RWPE1 (cell line): ENCODE measurements around the gene B9D2.

Source experiments
- CTCF ChIA-PET: fragments of 350-600 bp; sonication (Branson Sonifier 250); formaldehyde crosslinking; extraction: SDS; loops from one replicate; lab custom pipeline; 2021; lab: Yijun Ruan, JAX
- POLR2A ChIA-PET: fragments of 400-600 bp; formaldehyde crosslinking; extraction: SDS; loops from one replicate; lab custom pipeline; 2020; ENCODE audit warnings: antibody characterized with exemption; ENCODE audit not compliant: low non-redundant PET; lab: Yijun Ruan, JAX
- DNase-seq: peaks from one replicate; pipeline ENCODE4 v3.0.0; 2012; ENCODE audit warnings: low spot score
- H3K27ac ChIP-seq: fragments of 450-650 bp; 2 replicates; pipeline ENCODE4 v1.5.1; 2017
- CTCF ChIP-seq: fragments of 450-650 bp; conservative IDR thresholded peaks from 2 replicates; pipeline ENCODE4 v1.5.1; 2017; ENCODE audit warnings: low read depth, mild to moderate bottlenecking

B9D2 gene

DNA sequence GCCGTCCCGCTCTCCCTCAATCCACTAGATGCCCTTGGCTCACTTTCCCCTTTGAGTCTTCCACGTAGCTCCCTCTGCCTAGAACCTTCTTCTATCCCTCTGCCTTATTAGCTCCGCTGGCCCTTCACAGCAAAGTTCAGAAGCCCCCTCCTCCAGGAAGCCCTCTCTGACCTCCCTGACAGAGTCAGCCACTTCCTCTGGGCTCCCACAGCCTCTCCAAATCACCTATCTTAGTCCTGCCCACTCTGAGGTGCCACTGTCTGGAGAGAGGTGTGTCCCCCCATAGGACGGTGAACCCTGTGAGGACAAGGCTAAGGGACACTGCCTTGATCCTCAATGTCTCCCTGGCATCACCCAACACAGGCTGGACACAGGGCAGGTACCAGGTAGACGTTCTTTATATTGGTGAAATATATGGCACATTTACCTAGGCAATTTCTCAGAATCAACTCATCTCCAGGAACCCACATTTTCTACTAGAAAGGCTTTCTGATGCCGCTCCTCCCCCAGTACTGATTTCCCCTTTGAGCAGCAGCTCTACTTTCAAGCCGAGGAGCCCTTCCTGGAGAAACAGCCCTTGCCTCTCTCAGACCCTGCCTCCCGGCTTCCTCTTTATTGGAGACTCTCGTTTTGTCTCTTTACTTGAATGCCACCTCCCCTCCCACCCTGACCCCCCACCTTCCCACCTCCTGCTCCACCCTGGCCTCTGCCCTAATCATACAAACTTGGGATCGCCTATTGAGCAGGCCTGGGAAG, 6.8 kb downstream of the B9D2 start:
- POLR2A ChIA-PET, result no interaction called here
- CTCF ChIA-PET, result interaction anchor here (0.5 to 1.4 kb wide), 2 partner anchors 9 to 196 kb away, joined by 3 to 5 read pairs; no protein-coding TSS in a partner anchor
- peak overlapping the region; percentile 84 for H3K27ac ChIP-seq
- TF ChIP-seq CTCF, result no peak
- no peak for DNase-seq

DNA sequence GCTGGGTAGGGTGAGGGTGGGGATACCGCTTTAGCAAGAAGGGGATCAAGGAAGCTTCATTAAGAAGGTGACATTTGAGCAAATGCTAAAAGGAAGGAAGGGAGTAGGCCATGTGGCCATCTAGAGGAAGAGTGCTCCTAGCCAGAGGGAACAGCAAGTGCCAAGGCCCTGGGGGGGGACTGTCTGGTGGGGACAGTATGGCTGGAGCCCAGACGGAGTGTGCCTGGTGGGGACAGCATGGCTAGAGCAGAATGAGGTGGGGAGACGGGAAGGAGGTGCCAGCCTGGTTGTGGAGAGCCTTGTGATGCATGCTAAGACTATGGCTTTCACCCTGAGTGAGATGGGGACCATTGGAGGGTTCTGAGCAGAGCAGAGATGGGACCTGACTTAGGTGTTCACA, 8.1 kb downstream of the B9D2 start:
- ChIA-PET CTCF (interaction anchor here (0.6 to 1.5 kb wide), 4 partner anchors 10 to 84 kb away, joined by 3 to 5 read pairs (median 4); partner anchors contain the start of gene DMAC2), POLR2A (interaction anchor here (0.5 to 1.4 kb wide), 2 partner anchors 9 to 364 kb away, joined by 3 to 4 read pairs; no protein-coding TSS in a partner anchor)
- H3K27ac ChIP-seq, result peak overlapping the region; percentile 84
- no peak for DNase-seq
- TF ChIP-seq CTCF, result no peak

- TF ChIP-seq CTCF, result no peak
- ChIA-PET CTCF (interaction anchor here (0.6 to 1.5 kb wide), 5 partner anchors 12 to 197 kb away, joined by 3 to 5 read pairs (median 3); partner anchors contain the start of gene DMAC2), POLR2A (interaction anchor here (1.4 kb wide), 1 partner anchor 9 kb away, joined by 4 read pairs; no protein-coding TSS in a partner anchor)
- DNase-seq, result no peak
- peak overlapping the region; percentile 84 for H3K27ac ChIP-seq
Observed at GRCh38 chr19:41355035-41355434, 8.9 kb downstream of the B9D2 start.

DNA sequence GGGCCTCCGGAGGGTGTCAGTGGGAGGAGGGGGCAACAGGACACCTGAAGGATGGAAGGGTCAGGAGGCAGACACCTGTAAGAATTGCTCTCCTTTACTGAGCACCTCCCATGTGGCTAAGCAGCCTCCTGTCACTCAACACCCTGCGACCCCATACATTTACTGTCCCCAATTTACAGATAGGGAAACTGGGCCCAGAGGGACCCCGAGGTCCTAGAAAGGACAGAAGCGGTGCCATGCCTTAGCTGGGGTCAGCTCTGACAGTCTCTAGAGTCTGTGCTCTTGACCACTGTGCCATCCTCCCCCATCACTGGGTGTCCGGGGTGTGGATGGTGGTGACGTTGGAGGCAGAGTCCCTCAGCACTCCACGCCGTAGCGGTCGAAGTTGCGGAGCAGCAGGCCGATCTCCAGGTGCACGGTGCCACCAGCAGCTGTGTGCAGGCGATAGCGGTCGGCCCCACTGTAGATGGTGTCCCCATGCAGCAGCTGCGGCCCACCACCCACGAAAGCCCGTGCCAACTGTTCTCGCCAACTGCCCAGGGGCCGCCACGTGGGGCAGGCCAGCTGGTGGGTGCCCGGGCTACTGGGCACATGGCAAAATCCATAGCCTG, 9.5 kb downstream of the B9D2 start:
- H3K27ac ChIP-seq, result peak overlapping the region; percentile 84
- no peak for DNase-seq
- POLR2A ChIA-PET, result interaction anchor here (1.4 kb wide), 1 partner anchor 10 kb away, joined by 4 read pairs; no protein-coding TSS in a partner anchor
- peak; percentile 58 for TF ChIP-seq CTCF
- CTCF ChIA-PET, result interaction anchor here (0.6 to 1.5 kb wide), 3 partner anchors 26 to 196 kb away, joined by 3 to 5 read pairs (median 4); no protein-coding TSS in a partner anchor

DNA sequence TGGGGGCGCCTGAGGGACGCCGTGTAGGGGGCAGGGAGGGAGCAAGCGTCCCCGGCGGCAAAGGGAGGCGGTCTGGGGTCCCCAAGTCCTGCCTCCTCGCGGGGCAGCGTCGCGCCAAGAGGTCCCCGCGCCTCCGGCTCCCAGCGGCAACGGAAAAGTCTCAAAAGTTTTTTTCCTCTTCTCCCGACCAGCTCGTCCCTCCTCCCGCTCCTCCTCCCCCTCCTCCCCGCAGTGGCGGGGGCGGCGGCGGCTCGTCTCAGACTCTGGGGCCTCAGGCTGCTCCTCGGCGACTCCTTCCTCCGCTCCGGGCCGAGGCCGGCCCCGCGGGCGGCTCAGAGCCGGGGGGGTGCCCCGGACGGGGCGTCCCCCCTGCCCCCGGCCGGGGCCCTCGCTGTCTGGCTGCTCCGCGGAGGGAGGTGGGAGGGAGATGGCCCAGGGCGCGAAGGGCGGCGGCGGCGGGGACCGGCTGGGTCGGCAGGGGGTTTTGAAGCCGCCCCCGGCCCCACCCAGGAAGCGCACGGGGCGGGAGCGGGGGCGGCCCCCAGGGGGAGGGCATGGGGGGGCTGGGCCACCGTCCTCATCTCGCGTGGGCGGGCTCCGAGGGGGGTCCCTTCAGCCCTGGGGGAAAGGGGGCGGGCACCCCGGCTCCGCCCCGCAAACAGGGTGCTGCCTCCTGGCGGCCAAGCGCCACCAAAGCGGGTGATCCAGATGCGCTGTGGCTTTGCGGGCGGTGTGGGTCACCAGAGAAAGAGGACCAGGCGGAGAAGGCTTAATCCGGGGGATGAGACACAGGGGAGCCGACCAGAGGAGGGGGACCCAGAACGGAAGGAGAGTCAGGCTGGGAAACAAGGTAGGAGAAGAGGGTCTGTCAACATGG, 10.2 kb downstream of the B9D2 start, which contains the start of gene TGFB1:
Gene TGFB1, minus strand, starts transcription at position 457 of the 877 bp plus-strand sequence. CDS start 878 bp downstream, outside the sequence.
- TF ChIP-seq CTCF, result peak; percentile 88
- CTCF ChIA-PET, result interaction anchor here (2.3 kb wide), 1 partner anchor 150 kb away, joined by 6 read pairs; no protein-coding TSS in a partner anchor
- peak within 1 kb of the TSS; percentile 84 for H3K27ac ChIP-seq
- POLR2A ChIA-PET, result no interaction called here
- DNase-seq, result peak; percentile 88
